Dedifferentiated amniotic fluid mesenchymal stem cell (primary cell): ENCODE results near the gene AUTS2.
A peak's percentile ranks its signal among the peaks of the same experiment; 100 is the strongest.
"Not testable (repeated sequence)": the region's sequence is repeated elsewhere in the genome, so short reads cannot be mapped to it uniquely, and the experiment has no call there.

Experiments used
- DNase-seq: peaks from one replicate; pipeline ENCODE4 v3.0.0-alpha.2; 2016; ENCODE audit errors: extremely low spot score

Gene AUTS2

DNA sequence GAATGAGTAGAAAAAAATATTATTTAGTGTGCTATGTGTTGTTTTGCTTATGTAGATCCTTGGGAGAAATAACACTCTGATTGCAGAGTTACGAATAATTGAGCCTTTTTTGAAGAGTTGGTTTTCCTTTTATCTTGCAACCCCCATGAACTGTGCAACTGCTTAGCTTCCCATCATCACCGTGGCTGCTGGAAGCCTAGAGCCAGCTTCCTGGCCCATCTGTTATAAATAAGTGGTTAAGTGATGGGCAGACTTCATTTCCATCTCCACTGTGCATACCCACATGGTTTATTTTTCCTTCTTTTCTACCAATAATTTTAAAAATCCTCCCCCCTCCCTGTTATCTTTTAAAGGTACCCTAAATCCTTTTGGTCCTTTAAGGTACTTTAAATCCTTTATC lies 978.8 kb downstream of the AUTS2 start:
- no peak for DNase-seq

GRCh38 chr7:70578131-70578530 lies 979.9 kb downstream of the AUTS2 start:
- no peak for DNase-seq

GRCh38 chr7:70579397-70580097 lies 981.3 kb downstream of the AUTS2 start:
- no peak for DNase-seq

DNA sequence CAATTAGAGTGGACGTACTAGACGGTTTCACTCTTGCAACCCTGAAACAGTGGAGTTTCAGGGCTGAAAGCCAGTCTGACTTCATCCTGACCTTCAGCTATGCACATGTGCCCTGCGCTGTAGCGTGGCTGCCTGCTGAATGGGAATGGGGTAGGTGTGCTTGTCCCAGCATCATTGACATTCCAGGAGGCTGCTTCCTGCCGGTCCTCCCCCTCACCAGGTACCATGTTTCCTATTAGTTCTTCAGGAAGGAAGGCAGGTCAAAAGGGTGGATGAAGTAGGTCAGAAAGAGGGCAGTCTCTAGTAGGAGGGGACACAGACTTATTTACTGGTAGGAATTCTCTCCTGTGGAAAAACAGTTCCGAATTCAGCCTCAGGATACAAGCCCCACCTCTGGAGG lies 981.9 kb downstream of the AUTS2 start:
- no peak for DNase-seq

GRCh38 chr7:70582927-70583895 lies 984.9 kb downstream of the AUTS2 start:
- DNase-seq: no peak

DNA sequence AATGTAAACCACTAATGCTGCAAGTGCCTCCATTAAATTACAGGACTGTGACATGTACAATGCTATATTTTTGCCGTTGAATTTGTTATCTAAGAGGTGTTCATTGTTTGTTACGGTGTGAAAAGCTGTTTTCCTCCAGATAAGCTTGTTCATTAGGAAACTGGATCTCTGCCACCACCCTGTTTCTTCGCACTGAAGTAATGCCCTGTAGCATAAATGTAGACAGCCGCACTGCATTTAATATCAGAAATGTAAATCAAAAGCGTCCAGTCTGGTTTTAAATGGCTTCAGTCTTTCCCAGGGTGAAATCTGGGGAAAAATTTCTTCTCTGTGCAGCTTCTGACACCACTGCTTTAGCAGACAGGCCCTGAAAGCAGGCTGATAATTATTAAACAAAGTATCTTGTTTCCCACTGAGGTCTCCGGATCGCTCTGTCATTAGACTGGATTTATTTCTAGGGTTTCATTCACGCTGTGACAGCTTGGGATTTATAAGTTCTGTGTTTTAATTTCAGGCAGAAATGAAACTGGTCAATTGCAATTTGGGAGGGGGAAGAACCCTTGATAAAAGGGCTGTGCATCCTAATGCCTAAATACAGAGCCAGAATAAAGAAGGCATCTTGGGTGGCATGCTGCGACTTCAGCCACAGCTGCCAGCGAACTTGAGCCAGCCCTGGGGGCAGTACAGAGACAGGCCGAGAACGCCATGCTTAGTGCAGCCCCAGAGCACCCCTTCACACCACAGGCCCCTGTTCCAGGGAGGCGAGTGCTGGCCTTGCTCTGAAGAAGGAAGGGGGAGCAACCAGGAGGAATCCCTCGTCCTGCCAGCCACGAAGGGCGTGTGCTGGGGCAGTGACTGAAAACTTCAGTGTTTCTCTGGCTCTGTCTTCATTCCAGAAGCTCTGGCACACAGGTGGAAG lies 985.9 kb downstream of the AUTS2 start:
- DNase-seq: no peak

- no peak for DNase-seq
These were observed 986.8 kb downstream of the AUTS2 start for GRCh38 chr7:70585071-70585470.

DNA sequence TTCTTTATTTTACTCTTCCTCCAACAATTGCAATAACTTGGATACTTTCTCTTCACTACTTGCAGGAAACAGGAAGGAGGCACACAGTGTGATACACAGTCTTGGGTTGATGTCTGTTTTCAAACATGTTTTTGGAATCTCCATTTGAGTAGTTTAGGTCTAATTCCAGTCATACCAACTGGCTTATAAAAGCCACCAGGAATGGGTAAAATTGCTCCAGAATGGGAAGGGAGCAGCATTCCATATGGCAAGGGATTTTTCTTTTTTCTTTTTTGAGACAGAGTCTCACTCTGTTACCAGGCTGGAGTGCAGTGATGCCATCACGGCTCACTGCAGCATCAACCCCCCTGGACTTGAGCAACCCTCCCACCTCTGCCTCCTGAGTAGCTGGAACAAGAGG lies 988.5 kb downstream of the AUTS2 start:
- peak; percentile 54 for DNase-seq

- no peak for DNase-seq
These were observed 989.5 kb downstream of the AUTS2 start for GRCh38 chr7:70587739-70588138.

- no peak for DNase-seq
These were observed 990.1 kb downstream of the AUTS2 start for GRCh38 chr7:70588191-70588921.

- no peak for DNase-seq
These were observed 990.7 kb downstream of the AUTS2 start for GRCh38 chr7:70589010-70589409.

- no peak for DNase-seq
These were observed 991.3 kb downstream of the AUTS2 start for GRCh38 chr7:70589590-70589989.

- no peak for DNase-seq
These were observed 992.0 kb downstream of the AUTS2 start for GRCh38 chr7:70590126-70590854.

DNA sequence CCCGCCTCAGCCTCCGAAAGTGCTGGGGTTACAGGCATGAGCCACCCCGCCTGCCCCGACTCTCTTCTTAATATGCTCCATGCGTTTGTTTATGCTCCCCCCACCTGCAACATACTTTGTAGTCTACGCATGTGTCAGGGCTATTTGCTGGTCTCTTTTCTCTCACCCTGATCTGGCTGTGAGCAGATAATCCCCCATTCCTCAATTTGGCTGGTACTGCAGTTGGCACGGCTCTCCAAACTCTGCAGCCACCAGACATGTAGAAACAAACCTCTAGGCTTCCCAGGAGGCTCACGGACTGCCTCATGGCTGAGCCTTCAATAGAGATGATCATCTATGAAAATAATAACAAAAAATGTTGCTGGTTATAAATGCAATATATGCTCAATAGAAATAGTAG lies 993.4 kb downstream of the AUTS2 start:
- DNase-seq: no peak

- no peak for DNase-seq
These were observed 993.9 kb downstream of the AUTS2 start for GRCh38 chr7:70592171-70592570.

GRCh38 chr7:70594170-70594569 lies 995.9 kb downstream of the AUTS2 start:
- no peak for DNase-seq

DNA sequence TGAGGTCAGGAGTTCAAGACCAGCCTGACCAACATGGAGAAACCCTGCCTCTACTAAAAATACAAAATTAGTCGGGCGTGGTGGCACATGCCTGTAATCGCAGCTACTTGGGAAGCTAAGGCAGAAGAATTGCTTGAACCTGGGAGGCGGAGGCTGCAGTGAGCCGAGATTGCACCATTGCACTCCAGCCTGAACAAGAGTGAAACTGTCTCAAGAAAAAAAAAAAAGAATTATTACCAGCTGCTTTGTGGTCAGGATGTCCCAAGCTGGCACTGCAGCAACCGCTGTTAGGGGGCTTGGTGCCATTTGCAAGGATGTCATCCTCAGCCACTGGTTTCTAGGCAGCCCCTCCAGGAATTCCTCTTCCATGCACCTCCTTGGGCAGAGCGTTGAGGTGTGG lies 996.6 kb downstream of the AUTS2 start:
- DNase-seq: not testable (repeated sequence)

- DNase-seq: no peak
These were observed 997.1 kb downstream of the AUTS2 start for GRCh38 chr7:70595370-70595754.

- DNase-seq: no peak
These were observed 997.7 kb downstream of the AUTS2 start for GRCh38 chr7:70595755-70596597.

DNA sequence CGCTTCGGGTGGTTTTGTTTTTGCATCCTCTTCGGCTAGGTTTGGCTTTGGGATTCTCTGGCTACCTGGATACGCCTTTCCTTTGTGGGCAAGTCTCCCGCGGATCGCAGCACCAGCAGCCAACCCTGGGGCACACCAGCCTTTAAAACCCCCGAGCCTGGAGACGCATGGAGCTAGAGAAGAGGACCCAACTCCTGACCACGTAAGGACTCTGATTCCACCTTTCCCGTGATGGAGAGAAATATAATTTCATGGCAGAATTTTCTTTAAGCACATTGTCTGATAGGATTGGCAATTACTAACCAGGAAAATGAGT lies 998.3 kb downstream of the AUTS2 start:
- DNase-seq: no peak
